NT2/D1 (cell line): ENCODE data around the gene TNNT2.

Experiments used
- SUZ12 ChIP-seq: IDR thresholded peaks from 2 replicates; pipeline ENCODE4 v1.6.1; 2011; ENCODE audit not compliant: insufficient read length, insufficient read depth; ENCODE audit errors: extremely low read depth
- YY1 ChIP-seq: IDR thresholded peaks from 2 replicates; pipeline ENCODE4 v1.6.1; 2011; ENCODE audit not compliant: insufficient read length, insufficient read depth

GRCh38 chr1:201357636-201358348 is 19.7 kb downstream of the TNNT2 start:
- TF ChIP-seq SUZ12, result no peak
- no peak for TF ChIP-seq YY1
